Heart left ventricle (tissue), 13 donors: ENCODE data around the gene HAO2.

ENCODE experiments used
- POLR2A ChIP-seq, 2 donors: fragments of 450-650 bp; IDR thresholded peaks; one replicate each; pipeline ENCODE4 v1.6.1; 2017; ENCODE audit warnings: antibody characterized with exemption in 2 of 2, mild to moderate bottlenecking in 2 of 2, moderate library complexity in 2 of 2
- TF ChIP-seq, protein P1 (sequence below), 12 donors: fragments of 200-600 bp; sonication (generic) in 4 of 12; IDR thresholded peaks; one replicate each; pipeline versions ENCODE4 v1.5.0 to v1.8.0; 2018 to 2022; ENCODE audit warnings: antibody characterized with exemption in 12 of 12, mild to moderate bottlenecking in 5 of 12
- donor health status: ischemic (EF 13 %, LVEDD 7.1; RV severe dilation, severe dysfunction).
- donor health status: DM: no; HTN: yes; CAD: no.
- donor health status: DM: no; HTN: no; CAD: no.
- donor health status: ischemic (EF 25% LVEDD 6.9; RV normal size, moderate dysfunction).
- donor health status: ischemic (EF 25% LVEDD 5.7; RV mildly dilated, moderate dysfunction).
- donor health status: ischemic (EF 35%, LVEDD 5.7; RV mildly dilated, moderate dysfunction).
- donor health status: nonischemic (EF 11% LVEDD 7.7; RV severe dilation, severe dysfunction).
- donor health status: DM: yes; HTN: yes; CAD: no.
- donor health status: PGD.
- donor health status: ischemic (EF 29% LVEDD 5.4; RV normal size, mild dysfunction).
- donor health status: nonischemic (EF 23%, LVEDD 6.1; RV moderate dilation, normal function).

DNA sequence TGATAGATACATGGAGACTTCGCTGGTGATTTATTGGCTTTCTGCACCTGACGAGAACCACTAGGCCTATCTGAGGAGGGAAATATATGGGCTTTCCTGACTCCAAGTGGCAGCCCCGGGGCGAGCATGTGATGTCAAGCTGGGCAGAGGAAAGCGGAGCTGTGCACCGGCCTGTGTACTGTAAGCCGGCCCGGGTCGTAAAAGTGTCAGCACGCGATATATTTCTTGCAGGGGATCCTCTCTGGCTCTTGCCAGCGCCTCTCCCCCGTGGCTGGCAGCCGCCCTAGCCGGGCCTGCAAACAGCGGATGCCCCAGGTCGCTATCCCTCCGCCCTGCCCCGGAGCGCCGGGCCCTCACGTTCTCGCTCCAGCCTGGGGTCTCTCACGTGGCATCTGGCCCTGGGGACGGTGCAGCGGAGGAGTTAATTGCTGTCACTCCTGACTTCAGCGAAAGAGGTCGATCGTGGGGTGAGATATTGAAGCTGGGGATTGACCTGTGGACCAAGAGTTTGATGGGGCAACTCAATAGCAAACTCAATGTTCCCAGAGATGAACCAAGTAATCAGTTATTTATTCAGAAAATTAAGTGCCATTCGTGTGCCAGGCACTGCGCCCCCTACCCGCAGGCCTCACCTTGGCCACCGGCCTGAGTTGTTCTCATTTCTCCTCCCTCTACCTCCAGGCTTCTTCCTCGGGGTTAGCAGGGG, 41.0 kb upstream of the HAO2 start:
- TF ChIP-seq, protein P1, sequence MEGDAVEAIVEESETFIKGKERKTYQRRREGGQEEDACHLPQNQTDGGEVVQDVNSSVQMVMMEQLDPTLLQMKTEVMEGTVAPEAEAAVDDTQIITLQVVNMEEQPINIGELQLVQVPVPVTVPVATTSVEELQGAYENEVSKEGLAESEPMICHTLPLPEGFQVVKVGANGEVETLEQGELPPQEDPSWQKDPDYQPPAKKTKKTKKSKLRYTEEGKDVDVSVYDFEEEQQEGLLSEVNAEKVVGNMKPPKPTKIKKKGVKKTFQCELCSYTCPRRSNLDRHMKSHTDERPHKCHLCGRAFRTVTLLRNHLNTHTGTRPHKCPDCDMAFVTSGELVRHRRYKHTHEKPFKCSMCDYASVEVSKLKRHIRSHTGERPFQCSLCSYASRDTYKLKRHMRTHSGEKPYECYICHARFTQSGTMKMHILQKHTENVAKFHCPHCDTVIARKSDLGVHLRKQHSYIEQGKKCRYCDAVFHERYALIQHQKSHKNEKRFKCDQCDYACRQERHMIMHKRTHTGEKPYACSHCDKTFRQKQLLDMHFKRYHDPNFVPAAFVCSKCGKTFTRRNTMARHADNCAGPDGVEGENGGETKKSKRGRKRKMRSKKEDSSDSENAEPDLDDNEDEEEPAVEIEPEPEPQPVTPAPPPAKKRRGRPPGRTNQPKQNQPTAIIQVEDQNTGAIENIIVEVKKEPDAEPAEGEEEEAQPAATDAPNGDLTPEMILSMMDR (IDR thresholded peaks at IDR 0.05), result peak in 4 of 12 donors; percentile 12 to 22 (median 18)
- no peak for TF ChIP-seq POLR2A (IDR thresholded peaks at IDR 0.05)
